GM21786 (cell line): ENCODE results near the gene DCLK1.

Source experiments
- ATAC-seq: cut with Tn5 transposase; IDR thresholded peaks from one replicate; pipeline ENCODE4 v1.9.1; 2021; ENCODE audit not compliant: unreplicated experiment

Gene DCLK1

GRCh38 chr13:36054041-36054440 is 77.1 kb downstream of the DCLK1 start:
- ATAC-seq, result no peak

DNA sequence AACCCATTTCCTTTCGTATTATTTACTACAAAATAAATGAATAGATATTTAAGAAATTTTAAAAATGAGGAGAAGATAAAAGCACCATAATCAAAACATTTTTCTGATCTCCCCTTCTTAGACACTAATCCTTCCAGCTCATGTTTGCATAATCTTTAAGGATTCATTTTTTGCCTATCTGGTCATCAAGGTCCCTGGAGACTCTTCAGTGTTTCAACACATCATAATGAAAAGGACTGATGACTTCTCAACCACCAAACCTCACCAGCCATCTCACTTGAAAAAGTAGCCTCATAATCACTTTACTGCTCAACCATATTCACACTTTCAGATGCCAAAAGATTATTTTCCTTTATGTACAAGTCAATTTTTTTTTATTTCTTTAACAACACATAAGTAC is 80.1 kb downstream of the DCLK1 start:
- ATAC-seq, result no peak

- peak; percentile 76 for ATAC-seq
Observed at GRCh38 chr13:36046672-36047071, 84.5 kb downstream of the DCLK1 start.

DNA sequence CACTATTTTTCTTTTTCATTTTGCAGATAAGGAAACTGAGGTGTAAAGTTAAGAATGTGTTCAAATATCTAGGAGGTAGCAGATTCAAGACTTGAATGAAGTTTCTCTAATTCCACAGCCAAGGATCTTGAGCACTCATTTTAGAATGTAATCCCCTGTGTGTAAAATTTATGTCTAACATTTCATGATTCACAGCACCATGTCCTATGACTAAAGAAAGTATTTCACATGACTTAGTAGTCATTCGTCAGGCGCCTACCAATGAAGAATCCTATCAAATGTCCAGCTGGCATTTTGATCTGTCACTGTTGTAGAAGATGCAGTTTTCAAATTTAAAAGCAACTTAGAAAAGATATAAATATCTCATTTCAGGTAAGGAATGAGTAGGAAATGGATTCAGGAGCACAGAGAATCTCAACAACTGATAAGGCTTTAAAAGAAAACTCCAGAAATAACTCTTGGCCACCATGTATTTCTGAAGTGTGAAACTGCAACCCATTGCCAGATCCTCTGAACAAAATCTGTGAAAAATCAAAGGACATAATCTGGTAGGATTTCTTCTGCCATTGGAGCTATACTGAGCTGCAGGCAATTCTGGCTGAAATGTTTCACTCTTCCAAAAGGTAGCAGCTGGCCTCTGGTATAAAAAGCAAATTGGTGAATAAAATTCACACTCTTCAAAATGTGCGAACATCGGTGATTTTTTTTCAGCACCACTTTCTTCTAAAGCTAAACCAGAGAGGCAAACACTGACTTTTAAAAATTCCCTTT is 92.2 kb downstream of the DCLK1 start:
- ATAC-seq, result no peak

DNA sequence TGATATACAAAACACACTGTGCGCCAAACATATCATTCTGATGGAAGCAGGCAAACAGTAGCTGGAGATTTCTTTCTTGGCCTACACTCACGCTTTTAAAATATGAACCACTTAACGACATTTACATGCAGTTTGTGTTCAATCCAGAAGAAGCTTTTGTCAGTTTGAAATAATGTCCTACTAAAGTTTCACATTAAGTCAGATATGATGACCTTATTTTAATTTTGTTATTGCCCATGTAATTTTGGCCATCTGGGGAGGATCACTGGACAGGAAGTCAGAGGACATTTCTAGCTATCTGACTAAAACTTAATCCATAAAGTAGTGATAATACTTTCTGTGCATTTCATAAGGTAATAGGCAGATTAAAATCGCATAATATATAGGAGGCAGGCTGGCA is 98.1 kb downstream of the DCLK1 start:
- ATAC-seq, result no peak

GRCh38 chr13:36031490-36031889 is 99.7 kb downstream of the DCLK1 start:
- no peak for ATAC-seq

GRCh38 chr13:36030670-36031331 is 100.4 kb downstream of the DCLK1 start:
- ATAC-seq, result no peak

DNA sequence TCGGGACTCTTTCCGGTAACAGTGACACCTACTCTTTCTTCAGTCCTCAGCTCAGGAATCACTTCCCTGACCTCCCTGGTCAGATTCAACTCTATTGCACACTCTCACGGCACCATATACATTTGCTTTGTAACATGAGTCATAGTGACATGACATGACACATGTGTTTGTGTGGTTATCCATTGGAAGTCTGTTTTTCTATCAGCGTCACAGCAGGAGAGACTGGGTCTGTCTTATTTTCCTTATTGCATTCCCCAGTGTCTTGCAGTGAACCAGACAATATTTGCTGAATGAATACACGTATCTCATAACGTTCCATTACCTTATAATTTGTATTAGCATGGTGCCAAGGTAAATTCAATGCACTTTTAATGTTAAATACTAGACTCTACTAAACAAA is 102.0 kb downstream of the DCLK1 start:
- no peak for ATAC-seq

DNA sequence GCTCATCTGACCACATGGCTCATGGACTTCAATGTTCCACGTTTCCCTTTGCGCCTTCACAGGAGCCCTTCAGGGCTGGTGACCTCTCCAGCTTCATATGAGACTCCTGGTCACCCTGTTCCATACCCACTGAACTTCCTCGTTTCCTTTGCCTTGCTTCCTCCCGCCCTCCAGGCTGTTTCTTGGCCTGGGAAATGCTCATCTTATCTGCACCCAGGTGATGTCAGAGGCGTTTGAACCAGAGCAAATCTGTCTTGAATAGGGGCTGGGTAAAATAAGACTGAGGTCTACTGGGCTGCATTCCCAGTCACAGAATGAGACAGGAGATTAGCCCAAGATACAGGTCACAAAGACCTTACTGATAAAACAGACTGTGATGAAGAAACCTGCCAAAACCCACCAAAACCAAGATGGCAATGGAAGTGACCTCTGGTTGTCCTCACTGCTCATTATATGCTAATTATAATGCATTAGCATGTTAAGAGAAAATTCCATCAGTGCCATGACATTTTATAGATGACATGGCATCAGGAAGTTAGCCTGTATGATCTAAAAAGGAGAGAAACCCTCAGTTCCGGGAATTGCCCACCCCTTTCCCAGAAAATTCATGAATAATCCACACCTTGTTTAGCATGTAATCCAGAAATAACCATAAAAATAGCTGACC is 102.7 kb downstream of the DCLK1 start:
- ATAC-seq, result no peak

- ATAC-seq, result no peak
Observed at GRCh38 chr13:36026531-36026930, 104.7 kb downstream of the DCLK1 start.

GRCh38 chr13:36014763-36015162 is 116.4 kb downstream of the DCLK1 start:
- no peak for ATAC-seq

- no peak for ATAC-seq
Observed at GRCh38 chr13:36006894-36007675, 124.1 kb downstream of the DCLK1 start.

- no peak for ATAC-seq
Observed at GRCh38 chr13:36006347-36006746, 124.8 kb downstream of the DCLK1 start.

DNA sequence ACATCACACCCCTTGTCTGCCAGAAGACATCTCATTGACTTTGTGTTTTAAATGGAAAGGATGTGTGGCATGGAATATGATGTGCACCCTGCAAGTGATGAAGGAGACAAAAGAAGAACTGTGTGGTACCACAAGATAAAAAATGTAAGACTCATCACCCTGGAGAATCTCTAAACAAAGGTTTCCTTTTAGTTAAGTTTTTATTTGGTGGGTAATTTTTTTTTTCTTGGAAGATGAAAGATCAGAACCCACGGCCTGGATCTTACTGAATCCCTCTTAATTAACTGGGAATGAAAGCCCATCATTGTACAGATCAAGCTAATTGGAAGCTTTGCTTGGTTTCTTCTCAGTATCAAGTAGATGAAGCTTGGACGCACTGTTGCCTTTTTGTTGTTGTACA is 129.6 kb downstream of the DCLK1 start:
- no peak for ATAC-seq

DNA sequence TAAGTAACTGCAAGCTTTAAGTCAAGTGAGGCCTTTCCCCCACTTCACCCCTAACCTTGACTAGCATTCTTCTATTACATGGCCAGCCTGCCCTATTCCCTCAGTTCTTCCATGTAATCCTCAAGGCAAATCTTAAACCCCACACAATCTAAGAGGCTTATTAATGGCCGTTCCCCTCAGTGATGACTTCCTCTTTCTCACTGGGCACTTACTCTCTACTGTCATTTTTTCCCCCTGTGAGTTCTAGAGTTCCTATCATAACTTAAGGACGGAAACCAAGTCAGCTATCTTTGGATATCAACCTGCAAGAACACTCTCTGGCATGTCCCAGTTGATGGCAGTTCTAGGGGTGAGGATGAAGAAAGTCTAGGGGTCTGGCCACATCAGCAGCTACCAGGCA is 131.2 kb downstream of the DCLK1 start:
- ATAC-seq, result no peak

GRCh38 chr13:35996360-35996759 is 134.8 kb downstream of the DCLK1 start:
- ATAC-seq, result no peak

- no peak for ATAC-seq
Observed at GRCh38 chr13:35995136-35995535, 136.0 kb downstream of the DCLK1 start.

DNA sequence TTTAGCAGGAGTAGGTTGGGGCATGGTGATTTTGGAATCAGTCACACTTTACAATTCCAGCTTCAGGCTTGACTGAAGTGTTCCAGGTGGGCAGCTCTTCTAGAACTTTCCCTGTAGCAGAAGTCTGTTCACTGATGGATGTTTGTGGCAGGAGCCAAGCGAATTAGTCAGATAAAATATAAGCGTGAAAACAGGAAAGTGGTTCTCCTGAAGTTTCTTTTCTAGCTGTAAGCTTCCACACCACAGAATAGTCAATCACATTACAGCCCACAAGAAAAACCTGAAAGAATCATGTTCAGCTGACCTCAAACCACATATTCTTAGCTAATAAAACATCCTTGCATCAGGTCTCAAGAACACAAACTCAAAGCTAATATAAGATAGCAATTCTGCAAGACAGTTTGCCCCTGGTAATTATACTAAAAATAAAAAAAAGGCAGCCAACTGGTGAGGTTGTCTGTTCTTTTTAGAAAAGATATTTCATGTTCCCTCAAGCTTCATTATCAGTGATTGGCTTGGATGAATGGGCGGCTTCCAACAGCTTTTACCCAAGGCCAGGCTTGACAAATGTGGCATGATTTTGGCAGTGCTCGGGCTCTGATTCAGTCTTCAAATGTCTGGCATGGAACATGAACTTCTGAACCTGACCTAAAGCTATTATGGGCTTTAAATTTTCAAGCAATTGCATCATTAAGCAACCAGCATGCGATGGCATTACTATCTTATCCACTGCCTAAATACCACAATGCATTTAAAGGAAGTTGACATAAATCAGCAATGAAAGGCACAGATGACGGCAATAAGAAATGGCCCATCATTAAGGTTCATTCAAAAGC is 136.8 kb downstream of the DCLK1 start:
- no peak for ATAC-seq

DNA sequence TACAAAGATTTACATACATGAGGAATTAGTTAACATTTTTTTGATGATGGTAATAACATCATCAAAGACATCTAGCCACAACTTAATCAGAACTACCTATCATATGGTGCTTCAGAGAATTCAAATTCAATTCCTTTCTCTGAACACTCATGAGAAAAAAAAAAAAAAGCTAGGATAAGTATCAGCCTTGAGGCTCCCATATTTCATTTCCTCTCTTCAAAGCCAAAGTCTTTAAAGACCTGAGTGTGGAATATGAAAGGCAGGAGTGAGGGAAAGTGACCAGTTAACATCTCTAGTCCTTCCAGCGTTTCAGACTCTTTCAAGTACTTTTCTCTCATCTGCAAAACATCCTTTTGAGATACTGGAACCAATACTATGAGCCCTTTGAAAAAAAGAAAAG is 137.5 kb downstream of the DCLK1 start:
- no peak for ATAC-seq

GRCh38 chr13:35992964-35993363 is 138.2 kb downstream of the DCLK1 start:
- ATAC-seq, result no peak

GRCh38 chr13:35990196-35990595 is 141.0 kb downstream of the DCLK1 start:
- no peak for ATAC-seq
